Measurements from ENCODE around the gene KIF5C.

Gene KIF5C

DNA sequence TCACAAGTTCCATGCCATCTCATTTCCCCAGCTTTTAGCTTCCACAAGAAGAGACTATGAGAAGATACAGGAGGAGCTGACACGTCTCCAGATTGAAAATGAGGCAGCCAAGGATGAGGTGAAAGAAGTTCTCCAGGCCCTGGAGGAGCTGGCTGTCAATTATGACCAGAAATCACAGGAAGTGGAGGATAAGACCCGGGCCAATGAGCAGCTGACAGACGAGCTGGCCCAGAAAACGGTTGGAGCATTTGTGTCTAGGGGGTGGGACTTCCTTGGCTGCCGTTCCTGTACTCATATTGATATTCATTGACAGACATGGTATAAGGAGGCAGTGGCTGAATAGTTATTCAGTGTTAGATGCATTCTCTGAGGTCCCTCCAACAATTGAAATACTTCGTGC lies 106.3 kb downstream of the KIF5C start:
- TF ChIP-seq, protein P1, sequence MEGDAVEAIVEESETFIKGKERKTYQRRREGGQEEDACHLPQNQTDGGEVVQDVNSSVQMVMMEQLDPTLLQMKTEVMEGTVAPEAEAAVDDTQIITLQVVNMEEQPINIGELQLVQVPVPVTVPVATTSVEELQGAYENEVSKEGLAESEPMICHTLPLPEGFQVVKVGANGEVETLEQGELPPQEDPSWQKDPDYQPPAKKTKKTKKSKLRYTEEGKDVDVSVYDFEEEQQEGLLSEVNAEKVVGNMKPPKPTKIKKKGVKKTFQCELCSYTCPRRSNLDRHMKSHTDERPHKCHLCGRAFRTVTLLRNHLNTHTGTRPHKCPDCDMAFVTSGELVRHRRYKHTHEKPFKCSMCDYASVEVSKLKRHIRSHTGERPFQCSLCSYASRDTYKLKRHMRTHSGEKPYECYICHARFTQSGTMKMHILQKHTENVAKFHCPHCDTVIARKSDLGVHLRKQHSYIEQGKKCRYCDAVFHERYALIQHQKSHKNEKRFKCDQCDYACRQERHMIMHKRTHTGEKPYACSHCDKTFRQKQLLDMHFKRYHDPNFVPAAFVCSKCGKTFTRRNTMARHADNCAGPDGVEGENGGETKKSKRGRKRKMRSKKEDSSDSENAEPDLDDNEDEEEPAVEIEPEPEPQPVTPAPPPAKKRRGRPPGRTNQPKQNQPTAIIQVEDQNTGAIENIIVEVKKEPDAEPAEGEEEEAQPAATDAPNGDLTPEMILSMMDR (IDR thresholded peaks at IDR 0.05): no peak

DNA sequence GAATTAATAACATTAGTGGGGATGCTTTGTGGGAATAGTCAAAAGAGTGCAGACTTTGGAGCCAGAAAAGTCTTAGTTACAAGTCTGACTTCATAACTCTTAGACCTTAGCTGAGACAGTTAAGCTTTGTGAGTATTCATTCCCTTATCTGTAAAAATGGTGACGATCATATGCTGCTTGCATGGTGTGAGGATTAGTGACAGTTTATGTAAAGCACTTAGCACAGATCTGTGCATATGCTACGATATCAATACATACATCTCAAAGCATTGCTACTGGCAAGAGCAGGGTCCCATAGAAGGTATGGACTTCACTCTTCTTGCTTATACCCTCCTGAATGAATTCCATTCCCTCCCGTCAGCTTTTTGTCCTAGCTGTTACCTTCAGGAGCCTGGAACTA lies 106.8 kb downstream of the KIF5C start:
- TF ChIP-seq, protein P1 (IDR thresholded peaks at IDR 0.05): no peak

DNA sequence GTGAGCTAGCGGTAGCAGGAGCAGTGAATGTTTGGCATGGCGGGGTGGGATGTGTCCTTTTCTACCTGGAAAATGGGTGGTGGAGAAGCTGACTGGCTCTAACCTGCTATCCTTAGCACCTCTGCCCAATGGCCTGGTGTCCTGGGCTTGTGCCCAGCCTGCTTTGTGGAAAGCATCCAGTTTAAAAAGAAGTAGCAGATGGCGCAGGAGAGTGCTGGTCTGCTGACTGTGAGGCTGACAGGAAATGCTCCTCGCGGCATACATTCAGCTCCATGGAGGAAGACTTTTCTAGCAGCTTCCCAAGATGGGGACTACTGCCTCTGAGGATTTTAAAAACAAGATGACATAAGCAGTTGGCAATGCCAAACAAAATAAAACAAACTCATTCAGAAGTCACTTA lies 107.3 kb downstream of the KIF5C start:
- TF ChIP-seq, protein P1 (IDR thresholded peaks at IDR 0.05): no peak

DNA sequence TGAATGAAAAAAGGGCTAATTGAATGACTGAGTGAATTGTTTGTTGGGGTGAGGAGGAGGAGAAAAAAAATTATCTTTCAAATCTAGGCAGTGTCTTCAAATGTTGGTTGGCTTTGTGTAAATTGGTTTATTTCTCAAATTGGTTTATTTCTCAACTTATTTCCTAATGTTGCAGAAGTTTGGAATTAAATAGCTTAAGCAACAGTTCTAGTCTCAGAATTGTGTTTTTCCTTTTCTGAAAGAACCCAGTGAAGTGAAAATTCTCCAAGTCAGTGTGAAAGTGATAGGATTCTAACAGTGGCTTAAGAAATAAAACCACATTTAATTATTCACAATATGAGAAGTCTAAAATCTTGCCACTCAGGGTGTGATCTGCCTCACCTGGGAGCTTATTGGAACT lies 108.9 kb downstream of the KIF5C start:
- TF ChIP-seq, protein P1 (IDR thresholded peaks at IDR 0.05): no peak

DNA sequence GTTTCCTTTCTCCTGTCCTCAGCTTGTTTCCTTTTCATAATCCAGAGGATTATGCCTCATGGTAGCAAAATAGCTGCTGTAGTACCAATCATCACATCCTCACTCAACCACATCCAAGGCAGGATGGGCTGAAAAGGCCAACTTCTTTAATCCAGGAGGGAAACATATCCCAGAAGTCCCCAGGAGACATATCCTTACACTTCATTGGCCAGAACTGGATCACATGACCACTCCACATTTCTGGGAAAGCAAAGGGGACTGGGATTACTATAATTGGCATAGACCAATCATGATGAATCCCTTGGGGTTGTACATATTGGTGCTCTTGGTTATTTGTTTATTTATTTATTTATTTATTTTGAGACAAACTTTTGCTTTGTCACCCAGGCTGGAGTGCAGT lies 109.4 kb downstream of the KIF5C start:
- TF ChIP-seq, protein P1 (IDR thresholded peaks at IDR 0.05): no peak

DNA sequence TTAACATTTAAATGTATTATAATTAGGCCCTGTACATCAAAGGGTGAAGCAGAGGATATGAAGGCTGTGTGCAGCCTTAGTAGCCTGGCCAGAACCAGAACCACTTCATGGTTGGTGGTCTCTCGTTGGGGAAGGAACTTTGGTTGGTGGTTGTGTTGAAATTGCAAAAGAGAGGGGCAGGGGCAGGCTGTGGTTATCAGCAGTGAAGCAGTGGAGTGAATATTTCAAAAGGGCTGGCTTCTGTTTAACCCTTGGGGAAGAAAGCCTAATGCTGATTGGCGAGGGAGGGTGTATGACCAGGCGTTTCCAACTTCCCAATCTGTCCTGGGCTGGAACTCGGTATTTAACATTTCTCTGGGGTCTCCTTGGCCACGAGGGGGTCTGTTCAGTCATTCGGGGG lies 112.3 kb downstream of the KIF5C start:
- TF ChIP-seq, protein P1 (IDR thresholded peaks at IDR 0.05): no peak

DNA sequence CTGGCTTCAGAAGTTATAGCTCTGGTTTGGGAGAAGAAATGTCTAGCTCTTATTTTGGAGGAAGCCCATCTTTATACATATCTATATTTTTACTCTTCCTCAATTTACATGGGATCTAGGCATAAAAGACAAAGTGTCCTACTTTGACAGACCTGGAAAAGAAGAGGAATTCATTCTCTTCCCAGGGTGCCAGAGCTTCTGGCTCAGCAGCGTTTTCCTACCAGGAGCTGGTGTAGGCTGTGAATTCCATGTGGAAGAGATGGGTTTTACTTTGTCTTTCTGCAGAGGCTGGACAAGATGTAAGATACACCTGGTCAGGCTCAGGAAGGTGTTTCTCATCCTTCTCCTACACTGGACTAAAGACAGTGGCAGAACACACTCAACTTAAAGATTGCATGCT lies 113.3 kb downstream of the KIF5C start:
- TF ChIP-seq, protein P1 (IDR thresholded peaks at IDR 0.05): no peak

DNA sequence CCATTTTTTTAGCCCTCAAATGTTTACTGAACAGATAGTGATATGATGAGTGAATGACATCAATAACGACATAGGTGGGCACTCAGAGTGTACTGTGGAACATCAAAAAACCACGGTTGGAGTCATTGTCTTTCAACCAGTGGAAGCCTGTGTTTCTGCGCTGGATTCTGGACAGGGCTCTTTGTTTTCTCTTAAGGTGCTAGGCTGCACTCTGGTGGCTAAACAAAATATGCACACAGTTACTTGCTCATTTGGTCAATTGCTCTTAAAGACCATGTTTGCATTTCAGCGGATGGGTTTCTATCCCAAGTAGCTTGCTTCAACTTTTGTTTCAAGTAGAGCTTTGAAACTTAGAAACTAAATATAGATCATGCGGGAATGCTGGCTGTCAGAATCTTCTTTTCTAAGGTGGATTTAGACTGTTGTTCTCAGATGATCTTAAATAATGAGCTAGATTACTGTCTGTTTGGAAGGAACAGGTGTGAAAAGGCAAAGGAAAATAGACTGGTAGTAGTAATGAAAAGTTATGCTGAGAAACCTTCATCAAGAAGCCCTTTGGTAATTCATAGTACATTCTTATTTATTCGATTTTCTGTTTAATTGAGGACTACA lies 115.0 kb downstream of the KIF5C start:
- TF ChIP-seq, protein P1 (IDR thresholded peaks at IDR 0.05): peak; percentile 62
